ENCODE data around the gene HM13. TPM values are rescaled to one million over a fixed set of nuclear protein-coding genes. Genes with fewer than 3 reads are reported as not detected.

Gene HM13
- total and polyA plus RNA-seq, 2 of the 4 experiments (the other 2 are of a cell fraction) = 53.2 to 203 TPM

- TF ChIP-seq NFE2L2 (IDR thresholded peaks at IDR 0.05; ENCODE audit: low read depth, low read length) = no peak
- no peak for TF ChIP-seq POLR2A (IDR thresholded peaks at IDR 0.05; ENCODE audit: low read depth, low read length)
These were observed 41.6 kb upstream of the HM13 start (continued) for GRCh38 chr20:31472395-31473330.

GRCh38 chr20:31473331-31474096 is 40.7 kb upstream of the HM13 start:
- ATAC-seq (ENCODE audit: low read depth) = no peak
- CTCF ChIA-PET = interaction anchor here (1.4 kb wide), 1 partner anchor 29 kb away, joined by 4 read pairs; no protein-coding TSS in a partner anchor
- WGBS, 2 experiments (ENCODE audit: extremely low coverage in 2 of 2, insufficient read length in 1 of 2) = 44% methylated on average over 3 of the region's 5 CpGs; no CpG with 5 or more reads in 1 of the 2 experiments
- no peak for TF ChIP-seq RFX5 (IDR thresholded peaks at IDR 0.05; ENCODE audit: low read depth, low read length)
- TF ChIP-seq POLR2A (IDR thresholded peaks at IDR 0.05; ENCODE audit: low read depth, low read length) = no peak
- TF ChIP-seq CHD1 (IDR thresholded peaks at IDR 0.05; ENCODE audit: low read depth, low read length) = no peak
- TF ChIP-seq SMC3 (IDR thresholded peaks at IDR 0.05; ENCODE audit: low read depth, low read length) = no peak
- TF ChIP-seq MAFK (IDR thresholded peaks at IDR 0.05; ENCODE audit: low read depth, low read length) = no peak
- TF ChIP-seq BHLHE40 (IDR thresholded peaks at IDR 0.05; ENCODE audit: low read depth, low read length) = no peak
- no peak for TF ChIP-seq RAD21 (IDR thresholded peaks at IDR 0.05; ENCODE audit: low read length)
- TF ChIP-seq ELK1 (IDR thresholded peaks at IDR 0.05; ENCODE audit: borderline replicate concordance, low read depth, low read length) = no peak
- no peak for TF ChIP-seq MAZ (IDR thresholded peaks at IDR 0.05; ENCODE audit: borderline replicate concordance, low read depth, low read length)
- no peak for TF ChIP-seq RCOR1 (IDR thresholded peaks at IDR 0.05; ENCODE audit: insufficient replicate concordance, low read length)
- TF ChIP-seq FOS (IDR thresholded peaks at IDR 0.05; ENCODE audit: low read depth, low read length) = no peak
- TF ChIP-seq USF2 (IDR thresholded peaks at IDR 0.05; ENCODE audit: low read depth, low read length) = no peak
- TF ChIP-seq CEBPB (IDR thresholded peaks at IDR 0.05; ENCODE audit: low read depth, low read length) = no peak

More at GRCh38 chr20:31473331-31474096, 40.7 kb upstream of the HM13 start:
- no TSS peak for BruUV-seq (replicated peaks)
- in situ Hi-C loops (cut with MboI; ENCODE audit: low sequenced_read_pairs) (no loop called here), dilution Hi-C loops (cut with HindIII; ENCODE audit: low sequenced_read_pairs, unreplicated experiment) (no loop called here), intact Hi-C loops (cut with micrococcal nuclease) (no loop called here)
- H3K4me3 ChIP-seq (ENCODE audit: insufficient read depth, low read depth, low read length) = no peak overlapping the region
- no peak overlapping the region for H3K14ac ChIP-seq (replicated peaks; ENCODE audit: low read depth, low read length)
- no peaks in the 10 kb centered on the region for H4K20me1 ChIP-seq (ENCODE audit: insufficient read depth, low read length)
- no peaks in the 10 kb centered on the region for H3K9me3 ChIP-seq (ENCODE audit: control insufficient read depth, insufficient read depth, low read length)
- H3K56ac ChIP-seq (ENCODE audit: extremely low read depth, insufficient read depth, low read length) = no peak overlapping the region
- H2BK15ac ChIP-seq (ENCODE audit: low read depth, low read length) = no peak overlapping the region
- H4K5ac ChIP-seq (ENCODE audit: low read depth, low read length) = no peak overlapping the region
- no peak overlapping the region for H3K18ac ChIP-seq (ENCODE audit: low read depth, low read length)
- no peak for DNase-seq
- H4K91ac ChIP-seq (ENCODE audit: insufficient read depth, low read depth, low read length) = no peak overlapping the region
- no peak overlapping the region for H2AK9ac ChIP-seq (replicated peaks; ENCODE audit: low read depth, low read length, poor library complexity)
- no peaks in the 10 kb centered on the region for H3K4me1 ChIP-seq (ENCODE audit: control insufficient read depth, insufficient read depth, low read length)
- no peak overlapping the region for H2BK120ac ChIP-seq (ENCODE audit: low read depth, low read length)
- no peak overlapping the region for H2AFZ ChIP-seq (replicated peaks; ENCODE audit: low read length, poor library complexity)
- no peak overlapping the region for H3K27ac ChIP-seq (ENCODE audit: insufficient read depth, low read length)
- no peak overlapping the region for H2BK5ac ChIP-seq (ENCODE audit: low read depth, low read length, poor library complexity, severe bottlenecking)
- POLR2A ChIA-PET (ENCODE audit: unreplicated experiment) = no interaction called here
- no peak overlapping the region for H2BK20ac ChIP-seq (ENCODE audit: low read depth, low read length)
- no peak overlapping the region for H4K8ac ChIP-seq (ENCODE audit: low read depth in 2 of 2, low read length in 2 of 2)
- H3K36me3 ChIP-seq (ENCODE audit: control insufficient read depth, insufficient read depth, low read length) = no peaks in the 10 kb centered on the region
- H3K27me3 ChIP-seq (ENCODE audit: control insufficient read depth, insufficient read depth, low read length) = peaks cover 32% of the 10 kb centered on the region
- no peaks in the 10 kb centered on the region for H3K9me1 ChIP-seq (ENCODE audit: insufficient read depth, low read length)
- H3K23ac ChIP-seq (ENCODE audit: low read depth, low read length) = no peak overlapping the region
- no peaks in the 10 kb centered on the region for H3K79me1 ChIP-seq (ENCODE audit: low read depth in 1 of 2, low read length in 2 of 2)
- H3K9ac ChIP-seq (ENCODE audit: low read depth, low read length) = no peak overlapping the region
- H3K4ac ChIP-seq (ENCODE audit: low read depth, low read length) = no peak overlapping the region
- H3K4me2 ChIP-seq (ENCODE audit: low read depth, low read length) = no peak overlapping the region
- H2AK5ac ChIP-seq (ENCODE audit: low read depth, low read length) = no peak overlapping the region

All from IMR-90 (cell line).